ENCODE results near the gene IL17RE. TPM values are rescaled to one million over a fixed set of nuclear protein-coding genes. Genes with fewer than 3 reads are reported as not detected.
A peak's percentile ranks its signal among the peaks of the same experiment; 100 is the strongest.

IL17RE gene
- total and polyA plus RNA-seq, 2 of the 13 experiments (the other 11 are each of a cell fraction or from before 2014, with no cell fraction given) = 14.5 to 24.1 TPM

DNA sequence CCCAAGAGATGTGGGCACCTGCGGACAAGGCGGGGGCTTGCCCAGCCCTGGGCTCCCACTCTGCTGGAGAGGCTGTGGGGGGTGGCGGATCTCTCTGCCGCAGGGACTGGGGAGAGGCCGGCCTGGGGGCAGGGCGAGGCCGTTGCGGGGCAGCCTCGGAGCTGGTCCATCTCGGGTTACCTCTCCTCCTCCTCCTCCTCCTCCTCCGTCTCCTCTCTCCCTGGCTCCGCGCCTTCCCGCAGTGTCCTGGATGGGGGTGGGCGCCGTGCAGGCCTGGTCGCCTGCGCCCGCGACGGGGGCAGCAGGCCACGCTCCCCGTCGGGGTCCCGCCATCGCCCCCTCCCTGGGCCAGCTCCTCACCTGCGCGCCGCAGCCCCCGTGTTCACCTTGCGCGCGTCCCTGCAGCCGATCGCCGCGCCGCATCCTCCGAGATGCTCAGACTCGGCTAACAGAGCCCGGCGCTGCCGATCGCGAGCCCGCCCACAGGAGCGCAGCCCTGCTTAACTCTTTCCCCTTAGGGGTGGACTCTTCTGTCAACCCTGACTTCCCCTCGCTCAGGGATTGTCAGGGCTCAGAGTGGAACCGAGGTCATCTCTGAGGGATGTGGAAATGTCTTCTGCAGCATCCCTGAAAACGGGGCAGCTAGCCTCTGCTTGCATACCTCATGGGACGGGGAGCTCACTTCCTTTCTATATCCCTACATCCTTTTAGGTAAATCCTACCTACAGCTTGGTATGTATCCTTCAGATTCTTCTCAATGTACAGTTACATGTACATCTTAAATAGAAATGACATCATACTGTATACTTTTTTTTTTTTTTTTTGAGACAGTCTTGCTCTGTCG is 49.5 kb downstream of the IL17RE start, which contains the start of gene PRRT3 (continued):
- no peak for TF ChIP-seq MYPOP (CRISPR knock-in tag; IDR thresholded peaks at IDR 0.05)
- TF ChIP-seq ZBTB10 (CRISPR knock-in tag; IDR thresholded peaks at IDR 0.05; ENCODE audit: borderline replicate concordance) = no peak
- no peak for TF ChIP-seq ZFX (CRISPR knock-in tag; IDR thresholded peaks at IDR 0.05; ENCODE audit: low read depth)
- TF ChIP-seq ZNF431 (CRISPR knock-in tag; IDR thresholded peaks at IDR 0.05; ENCODE audit: borderline replicate concordance, low read depth) = no peak
- TF ChIP-seq ZNF883 (CRISPR knock-in tag; IDR thresholded peaks at IDR 0.05; ENCODE audit: not compliant biosample characterization) = no peak
- no peak for TF ChIP-seq GABPA (IDR thresholded peaks at IDR 0.05; ENCODE audit: low read depth, low read length)
- TF ChIP-seq GABPA (CRISPR knock-in tag; IDR thresholded peaks at IDR 0.05; ENCODE audit: low read depth) = no peak

DNA sequence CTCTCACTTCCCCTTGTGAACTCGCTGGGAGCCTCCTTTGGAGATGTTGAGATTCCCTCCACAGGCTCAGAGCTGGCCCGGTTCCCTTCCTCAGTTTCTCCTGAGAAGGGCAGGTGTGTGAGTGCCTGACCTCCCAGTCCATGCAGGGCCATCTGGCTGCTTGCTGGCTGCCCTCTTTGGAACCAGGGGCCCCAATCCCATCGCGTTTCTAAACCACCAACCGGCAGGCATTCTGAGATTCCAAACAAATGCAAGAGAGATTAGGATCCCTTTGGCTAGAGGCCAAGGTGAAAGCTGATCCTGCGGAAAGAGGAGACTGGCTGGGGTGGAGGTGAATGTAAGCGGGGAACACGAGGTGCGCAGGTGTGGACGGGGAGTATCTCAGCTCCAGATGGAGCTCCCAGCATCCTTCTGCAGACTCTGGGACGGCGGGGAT is 52.4 kb downstream of the IL17RE start:
- Histone ChIP-seq H3K36me3 (replicated peaks in 1 of 2; ENCODE audit: control insufficient read depth in 1 of 2, insufficient read depth in 2 of 2, low read length in 2 of 2) (no peaks in the 10 kb centered on the region; a peak in 1 of 5 replicates), H3K4me1 (ENCODE audit: insufficient read depth, low read length) (peaks cover 38% of the 10 kb centered on the region), H4K20me1 (ENCODE audit: insufficient read depth, low read length) (no peaks in the 10 kb centered on the region), H2AFZ (ENCODE audit: low read length) (no peak overlapping the region), H3K4me2 (ENCODE audit: low read depth, low read length) (peak overlapping the region; percentile 46), H3K4me3 (replicated peaks in 1 of 3; ENCODE audit: insufficient read depth in 1 of 3, low read depth in 2 of 3, low read length in 3 of 3) (no peak overlapping the region), H3K27ac (ENCODE audit: extremely low read length, insufficient read depth, low read length) (no peak overlapping the region), H3K79me2 (ENCODE audit: insufficient read depth, low read length) (no peaks in the 10 kb centered on the region), H3K9me3 (ENCODE audit: low read length) (no peaks in the 10 kb centered on the region), H3K9ac (ENCODE audit: insufficient read depth, low read depth, low read length) (no peak overlapping the region; the same call in 1 of the 2 replicates), H3K27me3 (ENCODE audit: control insufficient read depth in 1 of 2, insufficient read depth in 2 of 2, low read length in 2 of 2) (no peaks in the 10 kb centered on the region)
- ChIA-PET CTCF (ENCODE audit: low intra/inter-chr PET ratio, low total read pairs) (no interaction called here), POLR2A (interaction anchor here (1.3 to 2.7 kb wide), 2 partner anchors 9 to 40 kb away, joined by 3 to 16 read pairs; no protein-coding TSS in a partner anchor)
- intact Hi-C loops (cut with micrococcal nuclease; ENCODE audit: unreplicated experiment) = no loop called here
- no TSS peak for BruUV-seq (replicated peaks)
- 50% methylated on average over 12 of the region's 12 CpGs for WGBS (ENCODE audit: low lambda C conversion rate)
- in situ Hi-C loops (cut with HindIII; ENCODE audit: extremely low pct_ligation_motif_present, low pct_unique_long_range_greater_than_20kb) = no loop called here
- ATAC-seq = peak; percentile 61
- peak; percentile 65 for DNase-seq (ENCODE audit: low spot score)
- FAIRE-seq = no peak
- peak; percentile 29 for TF ChIP-seq TEAD3 (CRISPR knock-in tag; optimal IDR thresholded peaks at IDR 0.05; ENCODE audit: borderline replicate concordance)
- no peak for TF ChIP-seq PCBP1 (IDR thresholded peaks at IDR 0.05; ENCODE audit: borderline replicate concordance, low read depth, low read length)
- no peak for TF ChIP-seq ZNF280D (CRISPR knock-in tag; IDR thresholded peaks at IDR 0.05)
- no peak for TF ChIP-seq SNAI1 (CRISPR knock-in tag; IDR thresholded peaks at IDR 0.05; ENCODE audit: borderline replicate concordance)
- TF ChIP-seq ZFP91 (CRISPR knock-in tag; IDR thresholded peaks at IDR 0.05; ENCODE audit: borderline replicate concordance) = 0 out of 2 replicates have a peak, but pooled peaks have one; percentile 29

Measured in HepG2 (cell line).